Brain microvascular endothelial cell (primary cell): ENCODE results near the gene LMTK2.

Source experiments
- DNase-seq: peaks from one replicate; pipeline ENCODE4 v3.0.0-alpha.2; 2020
- H3K27ac ChIP-seq: fragments of 250-450 bp; sonication (Bioruptor Pico); 2 replicates; pipeline ENCODE4 v1.5.1; 2020; ENCODE audit warnings: mild to moderate bottlenecking, moderate library complexity
- H3K27me3 ChIP-seq: fragments of 250-450 bp; sonication (Bioruptor Pico); replicated peaks from 2 replicates; pipeline ENCODE4 v1.5.1; 2020; ENCODE audit warnings: mild to moderate bottlenecking
- H3K36me3 ChIP-seq: fragments of 250-450 bp; sonication (Bioruptor Pico); replicated peaks from 2 replicates; pipeline ENCODE4 v1.5.1; 2020; ENCODE audit warnings: mild to moderate bottlenecking
- H3K4me3 ChIP-seq: 2 replicates; pipeline ENCODE4 v1.5.1; 2011; ENCODE audit warnings: low read depth, mild to moderate bottlenecking, control low read depth, low read length, moderate library complexity
- CTCF ChIP-seq: IDR thresholded peaks from 2 replicates; pipeline ENCODE4 v1.5.1; 2011; ENCODE audit warnings: low read depth, mild to moderate bottlenecking, moderate library complexity, low read length, control low read depth, inconsistent platforms; ENCODE audit errors: missing control alignments
- in situ Hi-C: cut with HindIII; loops from 2 replicates; pipeline ENCODE4 v1.10.0; 2017; ENCODE audit warnings: low sequenced_read_pairs, low pct_ligation_motif_present

LMTK2 gene

GRCh38 chr7:98073047-98073446, 33.6 kb upstream of the LMTK2 start:
- H3K27me3 ChIP-seq = no peaks in the 10 kb centered on the region
- H3K27ac ChIP-seq = no peak overlapping the region
- in situ Hi-C loops = no loop called here
- H3K36me3 ChIP-seq = no peaks in the 10 kb centered on the region
- no peak for TF ChIP-seq CTCF
- H3K4me3 ChIP-seq = no peak overlapping the region
- DNase-seq = no peak

GRCh38 chr7:98075801-98076200, 30.9 kb upstream of the LMTK2 start:
- Histone ChIP-seq H3K36me3 (no peaks in the 10 kb centered on the region), H3K27ac (no peak overlapping the region), H3K4me3 (no peak overlapping the region), H3K27me3 (no peaks in the 10 kb centered on the region)
- in situ Hi-C loops = no loop called here
- TF ChIP-seq CTCF = no peak
- no peak for DNase-seq

GRCh38 chr7:98077762-98078161, 28.9 kb upstream of the LMTK2 start:
- H3K27me3 ChIP-seq = no peaks in the 10 kb centered on the region
- H3K36me3 ChIP-seq = no peaks in the 10 kb centered on the region
- TF ChIP-seq CTCF = no peak
- in situ Hi-C loops = no loop called here
- no peak overlapping the region for H3K27ac ChIP-seq
- H3K4me3 ChIP-seq = no peak overlapping the region
- no peak for DNase-seq

GRCh38 chr7:98078197-98078870, 28.3 kb upstream of the LMTK2 start:
- in situ Hi-C loops = no loop called here
- Histone ChIP-seq H3K27ac (no peak overlapping the region), H3K4me3 (no peak overlapping the region), H3K27me3 (no peaks in the 10 kb centered on the region), H3K36me3 (no peaks in the 10 kb centered on the region)
- TF ChIP-seq CTCF = no peak
- DNase-seq = no peak

- H3K27me3 ChIP-seq = no peaks in the 10 kb centered on the region
- DNase-seq = no peak
- in situ Hi-C loops = no loop called here
- H3K27ac ChIP-seq = no peak overlapping the region
- TF ChIP-seq CTCF = no peak
- no peaks in the 10 kb centered on the region for H3K36me3 ChIP-seq
- H3K4me3 ChIP-seq = no peak overlapping the region
These were observed 26.6 kb upstream of the LMTK2 start for GRCh38 chr7:98079891-98080648.

GRCh38 chr7:98081319-98081718, 25.3 kb upstream of the LMTK2 start:
- H3K27ac ChIP-seq = no peak overlapping the region
- no peaks in the 10 kb centered on the region for H3K36me3 ChIP-seq
- H3K27me3 ChIP-seq = no peaks in the 10 kb centered on the region
- H3K4me3 ChIP-seq = no peak overlapping the region
- in situ Hi-C loops = no loop called here
- DNase-seq = no peak
- no peak for TF ChIP-seq CTCF
